ENCODE results near the gene TIMM10.

DNA sequence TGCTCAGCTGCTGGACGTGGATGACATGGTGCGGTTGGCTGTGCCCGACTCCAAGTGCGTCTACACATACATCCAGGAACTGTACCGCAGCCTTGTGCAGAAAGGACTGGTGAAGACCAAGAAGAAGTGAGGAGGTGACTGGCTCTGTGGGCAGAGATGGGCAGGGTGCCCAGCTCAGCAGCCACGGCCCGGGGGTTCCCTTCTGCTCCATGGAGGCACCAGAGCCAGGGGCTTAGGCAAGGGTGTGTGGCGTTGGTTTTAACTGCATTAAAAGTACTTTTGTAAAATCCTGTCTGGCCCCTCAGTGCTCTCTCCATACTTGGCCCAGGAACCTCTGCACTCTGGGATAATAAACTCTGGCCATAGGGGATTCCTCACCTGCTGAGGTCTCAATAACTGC, 19.4 kb upstream of the TIMM10 start:
- TF ChIP-seq, protein P1, sequence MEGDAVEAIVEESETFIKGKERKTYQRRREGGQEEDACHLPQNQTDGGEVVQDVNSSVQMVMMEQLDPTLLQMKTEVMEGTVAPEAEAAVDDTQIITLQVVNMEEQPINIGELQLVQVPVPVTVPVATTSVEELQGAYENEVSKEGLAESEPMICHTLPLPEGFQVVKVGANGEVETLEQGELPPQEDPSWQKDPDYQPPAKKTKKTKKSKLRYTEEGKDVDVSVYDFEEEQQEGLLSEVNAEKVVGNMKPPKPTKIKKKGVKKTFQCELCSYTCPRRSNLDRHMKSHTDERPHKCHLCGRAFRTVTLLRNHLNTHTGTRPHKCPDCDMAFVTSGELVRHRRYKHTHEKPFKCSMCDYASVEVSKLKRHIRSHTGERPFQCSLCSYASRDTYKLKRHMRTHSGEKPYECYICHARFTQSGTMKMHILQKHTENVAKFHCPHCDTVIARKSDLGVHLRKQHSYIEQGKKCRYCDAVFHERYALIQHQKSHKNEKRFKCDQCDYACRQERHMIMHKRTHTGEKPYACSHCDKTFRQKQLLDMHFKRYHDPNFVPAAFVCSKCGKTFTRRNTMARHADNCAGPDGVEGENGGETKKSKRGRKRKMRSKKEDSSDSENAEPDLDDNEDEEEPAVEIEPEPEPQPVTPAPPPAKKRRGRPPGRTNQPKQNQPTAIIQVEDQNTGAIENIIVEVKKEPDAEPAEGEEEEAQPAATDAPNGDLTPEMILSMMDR (IDR thresholded peaks at IDR 0.05; ENCODE audit: poor library complexity): no peak
- no peak for TF ChIP-seq EZH2phosphoT487 (IDR thresholded peaks at IDR 0.05; ENCODE audit: low read depth, severe bottlenecking, unreplicated experiment)
